GM21381 (cell line): Measurements from ENCODE around the gene MYH2.
"Not testable (repeated sequence)": the region's sequence is repeated elsewhere in the genome, so short reads cannot be mapped to it uniquely, and the experiment has no call there.

Source experiments
- ATAC-seq: cut with Tn5 transposase; IDR thresholded peaks from one replicate; pipeline ENCODE4 v1.9.1; 2021; ENCODE audit warnings: mild to moderate bottlenecking, moderate library complexity; ENCODE audit not compliant: unreplicated experiment

Gene MYH2

GRCh38 chr17:10549096-10549842, at the start of gene MYH2:
TSS of gene MYH2 (minus strand) at chr17:10549658. CDS start at chr17:10547920, 1,738 bp downstream.
- ATAC-seq, result no peak

GRCh38 chr17:10598621-10599020, 49.2 kb upstream of the MYH2 start:
- no peak for ATAC-seq

- no peak for ATAC-seq
Observed at GRCh38 chr17:10589553-10590145, 40.2 kb upstream of the MYH2 start.

- no peak for ATAC-seq
Observed at GRCh38 chr17:10585529-10585928, 36.1 kb upstream of the MYH2 start.

- no peak for ATAC-seq
Observed at GRCh38 chr17:10583834-10584233, 34.4 kb upstream of the MYH2 start.

- peak; percentile 52 for ATAC-seq
Observed at GRCh38 chr17:10579270-10579669, 29.8 kb upstream of the MYH2 start.

- ATAC-seq, result no peak
Observed at GRCh38 chr17:10574324-10574723, 24.9 kb upstream of the MYH2 start.

GRCh38 chr17:10563991-10564660, 14.7 kb upstream of the MYH2 start:
- ATAC-seq, result no peak

GRCh38 chr17:10558049-10558448, 8.6 kb upstream of the MYH2 start:
- no peak for ATAC-seq

- ATAC-seq, result no peak
Observed at GRCh38 chr17:10557422-10557821, 8.0 kb upstream of the MYH2 start.

- no peak for ATAC-seq
Observed at GRCh38 chr17:10556301-10557005, 7.0 kb upstream of the MYH2 start.

GRCh38 chr17:10550014-10550413, 556 bp upstream of the MYH2 start:
- no peak for ATAC-seq

GRCh38 chr17:10547351-10547750, 2.1 kb downstream of the MYH2 start:
- no peak for ATAC-seq

- ATAC-seq, result not testable (repeated sequence)
Observed at GRCh38 chr17:10543486-10543885, 6.0 kb downstream of the MYH2 start.

GRCh38 chr17:10541179-10541578, 8.3 kb downstream of the MYH2 start:
- ATAC-seq, result not testable (repeated sequence)

- ATAC-seq, result no peak
Observed at GRCh38 chr17:10532026-10532425, 17.4 kb downstream of the MYH2 start.

- ATAC-seq, result no peak
Observed at GRCh38 chr17:10527419-10527818, 22.0 kb downstream of the MYH2 start.

GRCh38 chr17:10526517-10526916, 22.9 kb downstream of the MYH2 start:
- no peak for ATAC-seq

- no peak for ATAC-seq
Observed at GRCh38 chr17:10523064-10523463, 26.4 kb downstream of the MYH2 start.

- ATAC-seq, result no peak
Observed at GRCh38 chr17:10521949-10522348, 27.5 kb downstream of the MYH2 start.

- ATAC-seq, result no peak
Observed at GRCh38 chr17:10518271-10519037, 31.0 kb downstream of the MYH2 start, which contains the start of gene MYH1. TSS of gene MYH1 (minus strand) at chr17:10518542. CDS start at chr17:10516642, 1,900 bp downstream.
